GM18951 (cell line): ENCODE measurements around the gene C1R.

ENCODE experiments used
- POLR2A ChIP-seq: IDR thresholded peaks from 4 replicates; pipeline ENCODE4 v1.6.1; 2011; ENCODE audit warnings: mild to moderate bottlenecking; ENCODE audit not compliant: insufficient read length, insufficient read depth; ENCODE audit errors: extremely low read depth
- in situ Hi-C: fragments of 300-500 bp; cut with MboI; formaldehyde crosslinking; loops from one replicate; pipeline ENCODE4 v1.12.0; 2022; ENCODE audit warnings: low sequenced_read_pairs, mixed read lengths, inconsistent platforms; ENCODE audit not compliant: unreplicated experiment

Gene C1R

GRCh38 chr12:7083125-7083524 lies 9.1 kb downstream of the C1R start:
- no peak for TF ChIP-seq POLR2A
- in situ Hi-C loops, result no loop called here

GRCh38 chr12:7081037-7081436 lies 11.2 kb downstream of the C1R start:
- no peak for TF ChIP-seq POLR2A
- in situ Hi-C loops, result no loop called here

GRCh38 chr12:7079826-7080125 lies 12.5 kb downstream of the C1R start:
- no peak for TF ChIP-seq POLR2A
- in situ Hi-C loops, result no loop called here

GRCh38 chr12:7078163-7078562 lies 14.1 kb downstream of the C1R start:
- in situ Hi-C loops, result no loop called here
- TF ChIP-seq POLR2A, result no peak

GRCh38 chr12:7076493-7076892 lies 15.8 kb downstream of the C1R start:
- TF ChIP-seq POLR2A, result no peak
- in situ Hi-C loops, result no loop called here

- in situ Hi-C loops, result no loop called here
- TF ChIP-seq POLR2A, result no peak
Measured at GRCh38 chr12:7075939-7076338, 16.3 kb downstream of the C1R start.

GRCh38 chr12:7075518-7075917 lies 16.7 kb downstream of the C1R start:
- in situ Hi-C loops, result no loop called here
- no peak for TF ChIP-seq POLR2A

- in situ Hi-C loops, result no loop called here
Measured at GRCh38 chr12:7073946-7074345, 18.3 kb downstream of the C1R start.

GRCh38 chr12:7072554-7072953 lies 19.7 kb downstream of the C1R start:
- in situ Hi-C loops, result no loop called here
- TF ChIP-seq POLR2A, result no peak

More at GRCh38 chr12:7073946-7074345, 18.3 kb downstream of the C1R start:
- TF ChIP-seq POLR2A, result no peak

GRCh38 chr12:7072035-7072434 lies 20.2 kb downstream of the C1R start:
- TF ChIP-seq POLR2A, result no peak
- in situ Hi-C loops, result no loop called here

GRCh38 chr12:7069386-7069785 lies 22.9 kb downstream of the C1R start:
- TF ChIP-seq POLR2A, result no peak
- in situ Hi-C loops, result no loop called here

GRCh38 chr12:7068994-7069346 lies 23.3 kb downstream of the C1R start:
- no peak for TF ChIP-seq POLR2A
- in situ Hi-C loops, result no loop called here

- in situ Hi-C loops, result no loop called here
- no peak for TF ChIP-seq POLR2A
Measured at GRCh38 chr12:7068240-7068993, 23.8 kb downstream of the C1R start.

GRCh38 chr12:7067096-7067495 lies 25.1 kb downstream of the C1R start:
- no peak for TF ChIP-seq POLR2A
- in situ Hi-C loops, result no loop called here

- in situ Hi-C loops, result no loop called here
- TF ChIP-seq POLR2A, result no peak
Measured at GRCh38 chr12:7066596-7066995, 25.6 kb downstream of the C1R start.
